WTC11 (cell line): ENCODE results near the gene NHLRC2. TPM values are rescaled to one million over a fixed set of nuclear protein-coding genes. Genes with fewer than 3 reads are reported as not detected.

Experiments used
- ATAC-seq: fragments of 200-7000 bp; cut with Tn5 transposase; 2 replicates; pipeline ENCODE4 v1.10.0; 2021; ENCODE audit warnings: mild to moderate bottlenecking, moderate library complexity
- CTCF ChIA-PET: fragments of 300-600 bp; sonication (Branson Sonifier 250); formaldehyde crosslinking; loops from one replicate; lab custom pipeline; 2021; ENCODE audit warnings: antibody characterized with exemption; lab: Charles Lee
- POLR2A ChIA-PET: fragments of 350-600 bp; sonication (Branson Sonifier 250); formaldehyde crosslinking; loops from one replicate; lab custom pipeline; 2021; ENCODE audit warnings: antibody characterized with exemption; lab: Charles Lee
- DNase-seq: peaks from one replicate; pipeline ENCODE4 v3.0.0; 2021; ENCODE audit warnings: low spot score
- H3K27ac Mint-ChIP-seq: 2 replicates; pipeline ENCODE4 v1.8.0; 2021; ENCODE audit warnings: mixed read lengths
- H3K27me3 Mint-ChIP-seq: 2 replicates; pipeline ENCODE4 v1.8.0; 2021; ENCODE audit warnings: low read depth, mild to moderate bottlenecking, moderate library complexity, mixed read lengths
- H3K36me3 Mint-ChIP-seq: 2 replicates; pipeline ENCODE4 v1.8.0; 2021; ENCODE audit warnings: mixed read lengths
- H3K4me1 Mint-ChIP-seq: 2 replicates; pipeline ENCODE4 v1.8.0; 2022; ENCODE audit warnings: mixed read lengths
- H3K4me3 Mint-ChIP-seq: 2 replicates; pipeline ENCODE4 v1.8.0; 2021; ENCODE audit warnings: mild to moderate bottlenecking, moderate library complexity, mixed read lengths
- H3K9me3 Mint-ChIP-seq: 2 replicates; pipeline ENCODE4 v1.8.0; 2021; ENCODE audit warnings: mixed read lengths
- AFF4 ChIP-seq: sonication (generic); formaldehyde crosslinking; IDR thresholded peaks from 2 replicates; pipeline ENCODE4 v1.8.1; 2023; ENCODE audit warnings: mild to moderate bottlenecking, missing genetic modification reagents, borderline replicate concordance
- ATF2 ChIP-seq: sonication (generic); formaldehyde crosslinking; IDR thresholded peaks from 2 replicates; pipeline ENCODE4 v1.8.1; 2022; ENCODE audit warnings: low read depth, missing genetic modification reagents, borderline replicate concordance
- ATF3 ChIP-seq: sonication (generic); formaldehyde crosslinking; conservative IDR thresholded peaks from 2 replicates; pipeline ENCODE4 v1.8.1; 2022; ENCODE audit warnings: mild to moderate bottlenecking, missing genetic modification reagents
- CBFB ChIP-seq: sonication (generic); formaldehyde crosslinking; IDR thresholded peaks from 2 replicates; pipeline ENCODE4 v1.8.1; 2022; ENCODE audit warnings: mild to moderate bottlenecking, low read depth, missing genetic modification reagents
- E2F5 ChIP-seq: sonication (generic); formaldehyde crosslinking; IDR thresholded peaks from 2 replicates; pipeline ENCODE4 v1.8.1; 2022; ENCODE audit warnings: mild to moderate bottlenecking, moderate library complexity, missing genetic modification reagents
- FOXJ3 ChIP-seq: sonication (generic); formaldehyde crosslinking; IDR thresholded peaks from 2 replicates; pipeline ENCODE4 v1.9.0; 2021; ENCODE audit warnings: missing genetic modification reagents, mild to moderate bottlenecking, borderline replicate concordance
- IRF1 ChIP-seq: sonication (generic); formaldehyde crosslinking; IDR thresholded peaks from 2 replicates; pipeline ENCODE4 v1.8.0; 2023; ENCODE audit warnings: missing genetic modification reagents
- JAZF1 ChIP-seq: fragments of 250-450 bp; sonication (Bioruptor Pico); IDR thresholded peaks from 2 replicates; pipeline ENCODE4 v1.9.0; 2021; ENCODE audit warnings: moderate library complexity, mild to moderate bottlenecking, inconsistent platforms
- KAT7 ChIP-seq: sonication (generic); formaldehyde crosslinking; IDR thresholded peaks from 2 replicates; pipeline ENCODE4 v1.8.1; 2023; ENCODE audit warnings: missing genetic modification reagents, mild to moderate bottlenecking, borderline replicate concordance
- NR2C2 ChIP-seq: sonication (generic); formaldehyde crosslinking; IDR thresholded peaks from 2 replicates; pipeline ENCODE4 v1.8.0; 2022; ENCODE audit warnings: mild to moderate bottlenecking, missing genetic modification reagents
- PREB ChIP-seq: sonication (generic); formaldehyde crosslinking; IDR thresholded peaks from 2 replicates; pipeline ENCODE4 v1.8.1; 2022; ENCODE audit warnings: mild to moderate bottlenecking, missing genetic modification reagents, moderate library complexity, borderline replicate concordance
- SMAD4 ChIP-seq: sonication (generic); formaldehyde crosslinking; IDR thresholded peaks from 2 replicates; pipeline ENCODE4 v1.8.0; 2022; ENCODE audit warnings: mild to moderate bottlenecking, missing genetic modification reagents
- SOX15 ChIP-seq: fragments of 250-450 bp; sonication (Bioruptor Pico); IDR thresholded peaks from 2 replicates; pipeline ENCODE4 v1.9.0; 2021; ENCODE audit warnings: mild to moderate bottlenecking
- total RNA-seq: library from RNA; stranded (reverse); gene quantifications from 3 replicates; pipeline ENCODE4 v1.2.3, GENCODE V29; 2021

Gene NHLRC2
- total RNA-seq, 1 experiment from 2014 or later, result 37.9 TPM

- no peak for TF ChIP-seq AFF4 (CRISPR knock-in tag)
- no peak for TF ChIP-seq SOX15 (CRISPR knock-in tag)
- TF ChIP-seq ATF2 (CRISPR knock-in tag), result no peak
- no peak for TF ChIP-seq IRF1 (CRISPR knock-in tag)
Observed at GRCh38 chr10:113849140-113849803, 5.2 kb upstream of the NHLRC2 start (continued).

- CTCF ChIA-PET, result interaction anchor here (1.3 kb wide), 1 partner anchor 23 kb away, joined by 3 read pairs; no protein-coding TSS in a partner anchor
- Mint-ChIP-seq H3K27ac (no peak overlapping the region), H3K36me3 (peaks cover 14% of the 10 kb centered on the region; the same call in 1 of the 2 replicates), H3K27me3 (no peaks in the 10 kb centered on the region), H3K4me1 (peaks cover 21% of the 10 kb centered on the region), H3K9me3 (no peaks in the 10 kb centered on the region), H3K4me3 (no peak overlapping the region)
- POLR2A ChIA-PET, result no interaction called here
- no peak for ATAC-seq
- TF ChIP-seq E2F5 (CRISPR knock-in tag) (no peak), NR2C2 (CRISPR knock-in tag) (no peak), FOXJ3 (CRISPR knock-in tag) (no peak), AFF4 (CRISPR knock-in tag) (no peak), ATF3 (CRISPR knock-in tag) (no peak), KAT7 (CRISPR knock-in tag) (no peak), SMAD4 (CRISPR knock-in tag) (no peak), CBFB (CRISPR knock-in tag) (no peak), JAZF1 (CRISPR knock-in tag) (no peak), PREB (CRISPR knock-in tag) (no peak)
- no peak for DNase-seq
Observed at GRCh38 chr10:113849946-113850345, 4.5 kb upstream of the NHLRC2 start.
